H1 (cell line): ENCODE results near the gene PRDX3. TPM values are rescaled to one million over a fixed set of nuclear protein-coding genes. Genes with fewer than 3 reads are reported as not detected.

ENCODE experiments used
- CTCF ChIA-PET: fragments of 300-600 bp; sonication (Branson Sonifier 250); formaldehyde crosslinking; loops from one replicate; lab custom pipeline; 2021; ENCODE audit not compliant: partially characterized antibody; lab: Charles Lee
- POLR2A ChIA-PET: fragments of 300-600 bp; sonication (Branson Sonifier 250); formaldehyde crosslinking; loops from one replicate; lab custom pipeline; 2021; ENCODE audit warnings: inconsistent platforms; ENCODE audit not compliant: partially characterized antibody; lab: Charles Lee
- DNase-seq, 2 experiments: peaks; one replicate each; pipeline versions ENCODE4 v3.0.0 to v3.0.0-alpha.2; 2010 to 2022; ENCODE audit warnings: low spot score in 2 of 2, low read depth in 1 of 2, mixed read lengths in 1 of 2
- FAIRE-seq: peaks from 2 replicates; lab custom pipeline; 2011; peaks lifted over from hg19 to GRCh38; lab: Jason Lieb, UNC
- H2AFZ ChIP-seq: 2 replicates; pipeline ENCODE4 v1.8.1; 2012; ENCODE audit warnings: low read length, inconsistent platforms
- H2AK5ac ChIP-seq: 2 replicates; pipeline ENCODE4 v1.6.1; 2013; ENCODE audit warnings: low read depth, low read length
- H2BK120ac ChIP-seq: replicated peaks from 2 replicates; pipeline ENCODE3; 2013; ENCODE audit warnings: low read depth, low read length, inconsistent platforms
- H2BK12ac ChIP-seq: 2 replicates; pipeline ENCODE4 v1.6.1; 2013; ENCODE audit warnings: low read depth, low read length
- H2BK15ac ChIP-seq: 2 replicates; pipeline ENCODE4 v1.6.1; 2013; ENCODE audit warnings: low read length
- H2BK20ac ChIP-seq: 2 replicates; pipeline ENCODE4 v1.6.1; 2013; ENCODE audit warnings: low read length
- H2BK5ac ChIP-seq: 2 replicates; pipeline ENCODE4 v1.6.1; 2013; ENCODE audit warnings: low read depth, low read length
- H3K14ac ChIP-seq: 2 replicates; pipeline ENCODE4 v1.6.1; 2013; ENCODE audit warnings: inconsistent platforms; ENCODE audit not compliant: insufficient read length
- H3K18ac ChIP-seq: 2 replicates; pipeline ENCODE4 v1.6.1; 2013; ENCODE audit warnings: low read length; ENCODE audit errors: extremely low read depth
- H3K23ac ChIP-seq: 2 replicates; pipeline ENCODE4 v1.6.1; 2013; ENCODE audit warnings: inconsistent platforms; ENCODE audit not compliant: insufficient read length
- H3K23me2 ChIP-seq: 2 replicates; pipeline ENCODE4 v1.6.1; 2013; ENCODE audit warnings: low read depth, low read length
- H3K27ac ChIP-seq: 2 replicates; pipeline ENCODE4 v1.6.1; 2011; ENCODE audit warnings: low read depth, low read length, inconsistent platforms
- H3K27me3 ChIP-seq, 4 experiments: replicated peaks in 1 of 4; 1 replicate in 1 of 4; 2 replicates in 3 of 4; pipeline versions ENCODE4 v1.6.1 to v1.8.1; 2011 to 2013; ENCODE audit warnings: low read length in 3 of 4, mild to moderate bottlenecking in 3 of 4, inconsistent platforms in 2 of 4, mixed read lengths in 2 of 4, moderate library complexity in 1 of 4; ENCODE audit not compliant: control insufficient read depth in 3 of 4, insufficient read depth in 3 of 4; ENCODE audit errors: extremely low read depth in 1 of 4
- H3K36me3 ChIP-seq, 4 experiments: 2 replicates each; pipeline versions ENCODE4 v1.6.1 to v1.8.1; 2011 to 2013; ENCODE audit warnings: mild to moderate bottlenecking in 4 of 4, low read length in 3 of 4, moderate library complexity in 2 of 4, control low read depth in 1 of 4, inconsistent platforms in 1 of 4; ENCODE audit not compliant: insufficient read depth in 4 of 4, control insufficient read depth in 2 of 4
- H3K4ac ChIP-seq: replicated peaks from 2 replicates; pipeline ENCODE3; 2013; ENCODE audit warnings: low read length, low read depth, mixed read lengths, inconsistent platforms; ENCODE audit not compliant: insufficient read length
- H3K4me1 ChIP-seq, 4 experiments: replicated peaks in 1 of 4; 1 replicate in 1 of 4; 2 replicates in 3 of 4; pipeline versions ENCODE4 v1.6.1 to v1.8.1; 2011 to 2013; ENCODE audit warnings: low read length in 3 of 4, inconsistent platforms in 2 of 4, mixed read lengths in 1 of 4; ENCODE audit not compliant: insufficient read depth in 4 of 4, control insufficient read depth in 3 of 4
- H3K4me2 ChIP-seq, 2 experiments: 2 replicates each; pipeline versions ENCODE4 v1.6.1 to v1.8.1; 2011 to 2013; ENCODE audit warnings: low read depth in 2 of 2, low read length in 2 of 2, control low read depth in 1 of 2, inconsistent platforms in 1 of 2, mild to moderate bottlenecking in 1 of 2; ENCODE audit not compliant: insufficient read depth in 1 of 2
- H3K4me3 ChIP-seq, 4 experiments: fragments of 200-600, 300-600 bp in 1 of 4; sonication (generic), shearing (Covaris generic), sonication (Bioruptor Twin) in 1 of 4; 2 replicates each; pipeline versions ENCODE4 v1.5.1 to v1.8.1; 2011 to 2016; ENCODE audit warnings: low read length in 4 of 4, low read depth in 3 of 4, control low read depth in 2 of 4, inconsistent platforms in 2 of 4, mild to moderate bottlenecking in 2 of 4, mixed read lengths in 1 of 4, moderate library complexity in 1 of 4; ENCODE audit not compliant: insufficient read depth in 2 of 4; ENCODE audit errors: extremely low read depth in 1 of 4
- H3K56ac ChIP-seq: replicated peaks from 2 replicates; pipeline ENCODE3; 2013; ENCODE audit warnings: low read depth, mild to moderate bottlenecking, mixed read lengths, low read length, inconsistent platforms; ENCODE audit not compliant: insufficient read length
- H3K79me1 ChIP-seq: 2 replicates; pipeline ENCODE4 v1.6.1; 2013; ENCODE audit warnings: low read depth, low read length, control low read depth
- H3K79me2 ChIP-seq, 2 experiments: 2 replicates each; pipeline versions ENCODE4 v1.6.1 to v1.8.1; 2012 to 2013; ENCODE audit warnings: low read length in 2 of 2, mild to moderate bottlenecking in 2 of 2, inconsistent platforms in 1 of 2; ENCODE audit not compliant: insufficient read depth in 2 of 2, control insufficient read depth in 1 of 2
- H3K9ac ChIP-seq, 4 experiments: replicated peaks in 1 of 4; 1 replicate in 1 of 4; 2 replicates in 3 of 4; pipeline versions ENCODE4 v1.6.1 to v1.8.1; 2011 to 2013; ENCODE audit warnings: low read depth in 3 of 4, low read length in 3 of 4, control low read depth in 2 of 4, mild to moderate bottlenecking in 2 of 4, moderate library complexity in 2 of 4, inconsistent platforms in 1 of 4; ENCODE audit errors: extremely low read depth in 1 of 4
- H3K9me3 ChIP-seq, 2 experiments: 2 replicates each; pipeline versions ENCODE4 v1.6.1 to v1.8.1; 2012 to 2013; ENCODE audit warnings: mild to moderate bottlenecking in 2 of 2, moderate library complexity in 2 of 2, control low read depth in 1 of 2, inconsistent platforms in 1 of 2, low read depth in 1 of 2, low read length in 1 of 2, mixed read lengths in 1 of 2; ENCODE audit not compliant: insufficient read depth in 2 of 2
- H4K20me1 ChIP-seq, 2 experiments: replicated peaks in 1 of 2; 2 replicates each; pipeline versions ENCODE3 to v1.8.1; 2011 to 2013; ENCODE audit warnings: inconsistent platforms in 2 of 2, low read length in 2 of 2, mild to moderate bottlenecking in 1 of 2; ENCODE audit not compliant: insufficient read depth in 2 of 2, control insufficient read depth in 1 of 2
- H4K5ac ChIP-seq: 2 replicates; pipeline ENCODE4 v1.6.1; 2013; ENCODE audit warnings: low read length, low read depth, mixed read lengths, inconsistent platforms; ENCODE audit not compliant: insufficient read length
- H4K8ac ChIP-seq: 2 replicates; pipeline ENCODE4 v1.8.0; 2013; ENCODE audit warnings: mild to moderate bottlenecking, moderate library complexity, low read length, inconsistent platforms; ENCODE audit not compliant: insufficient read depth; ENCODE audit errors: extremely low read depth
- H4K91ac ChIP-seq: replicated peaks from 2 replicates; pipeline ENCODE3; 2013; ENCODE audit warnings: low read length, mixed read lengths, inconsistent platforms; ENCODE audit not compliant: insufficient read length
- ASH2L ChIP-seq: fragments of 200-600, 300-600 bp; sonication (generic); IDR thresholded peaks from one replicate; pipeline ENCODE4 v1.7.1; 2017; ENCODE audit warnings: low read length
- GABPA ChIP-seq: IDR thresholded peaks from 2 replicates; pipeline ENCODE4 v1.6.1; 2011; ENCODE audit warnings: mild to moderate bottlenecking, low read length, moderate library complexity, borderline replicate concordance; ENCODE audit not compliant: insufficient read depth
- GTF2F1 ChIP-seq: IDR thresholded peaks from 2 replicates; pipeline ENCODE4 v1.6.1; 2012; ENCODE audit warnings: low read depth, low read length, improper control_type of control experiment, borderline replicate concordance
- HDAC2 ChIP-seq, 2 experiments: fragments of 300-600 bp in 1 of 2; sonication (generic) in 1 of 2; IDR thresholded peaks; 2 replicates each; pipeline ENCODE4 v1.6.1; 2011 to 2012; ENCODE audit warnings: low read depth in 2 of 2, low read length in 2 of 2, mild to moderate bottlenecking in 2 of 2, moderate library complexity in 2 of 2, borderline replicate concordance in 1 of 2, inconsistent platforms in 1 of 2
- MAFK ChIP-seq: IDR thresholded peaks from 2 replicates; pipeline ENCODE4 v1.6.1; 2012; ENCODE audit warnings: low read depth, mild to moderate bottlenecking, improper control_type of control experiment, low read length
- SUZ12 ChIP-seq: fragments of 200-600 bp; sonication (generic); IDR thresholded peaks from 2 replicates; pipeline ENCODE4 v1.6.1; 2012; ENCODE audit warnings: mild to moderate bottlenecking, inconsistent platforms, low read length, moderate library complexity, mixed read lengths
- TAF1 ChIP-seq: IDR thresholded peaks from 2 replicates; pipeline ENCODE4 v1.6.1; 2011; ENCODE audit warnings: mild to moderate bottlenecking, low read depth, low read length
- TCF12 ChIP-seq: IDR thresholded peaks from 2 replicates; pipeline ENCODE4 v1.6.1; 2011; ENCODE audit warnings: low read depth, mild to moderate bottlenecking, low read length
- YY1 ChIP-seq: IDR thresholded peaks from 2 replicates; pipeline ENCODE4 v1.6.1; 2011; ENCODE audit warnings: low read depth, mild to moderate bottlenecking, low read length
- WGBS, 2 experiments: shearing (Covaris generic) in 1 of 2; methylation state at CpG; one replicate each; pipeline versions ENCODE4 v1.1.6 to v1.1.7; 2013 to 2015; ENCODE audit warnings: low lambda C conversion rate in 2 of 2, mixed read lengths in 2 of 2, inconsistent platforms in 1 of 2, low coverage in 1 of 2, missing lambda C conversion rate in 1 of 2; ENCODE audit not compliant: insufficient replicate concordance in 2 of 2, insufficient coverage in 1 of 2, insufficient read length in 1 of 2; ENCODE audit errors: extremely low coverage in 1 of 2, missing lambda C conversion rate in 1 of 2; 5-methylcytosine and 5-hydroxymethylcytosine counted together
- polyA plus RNA-seq, 7 experiments: library from polyadenylated mRNA; depleted of rRNA in 3 of 7; stranded (reverse) in 5 of 7; unstranded in 2 of 7; fragments of >200 nt in 5 of 7; fragments of 200-250 nt in 2 of 7; gene quantifications; 1 replicate in 5 of 7; 2 replicates in 1 of 7; 4 replicates in 1 of 7; pipeline versions ENCODE4 v1.2.1 to v1.2.3, GENCODE V29; 2011 to 2013; ENCODE audit warnings: missing spikeins in 2 of 7, mixed read lengths in 2 of 7
- total RNA-seq: library from RNA; stranded (reverse); fragmentation: NEBNext Ultra II Directional; extraction: Animal tissue kit (Norgen Biotek cat#: 25700); gene quantifications from 2 replicates; pipeline ENCODE4 v1.2.1, GENCODE V29; 2021

The PRDX3 gene
- total and polyA plus RNA-seq, 2 of the 8 experiments (the other 6 are each of a cell fraction or from before 2014, with no cell fraction given) = 201 to 208 TPM

DNA sequence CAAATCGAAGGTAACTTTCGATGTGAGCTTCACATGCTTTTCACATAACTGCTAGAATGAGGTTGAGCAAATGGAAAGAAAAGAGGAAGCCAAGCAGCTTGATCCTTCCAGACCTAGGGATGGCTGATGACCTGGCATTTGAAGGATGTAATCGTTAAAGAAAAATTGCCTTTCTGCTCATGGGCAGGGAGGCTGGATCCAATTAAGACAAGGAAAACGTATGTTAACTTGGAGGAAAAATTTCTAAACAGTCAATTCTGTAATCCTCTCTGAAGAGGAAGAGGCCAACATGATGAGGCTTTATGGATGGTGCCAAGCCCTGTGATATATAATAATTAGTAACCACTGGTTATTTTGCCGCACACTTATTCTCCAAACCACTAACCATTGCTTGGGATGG, 41.3 kb upstream of the PRDX3 start:
- Histone ChIP-seq H2BK12ac (no peak overlapping the region), H2BK20ac (no peak overlapping the region), H2BK15ac (no peak overlapping the region), H3K4me1 (peaks cover 2 to 24% (median 11%) of the 10 kb centered on the region in 4 experiments; a peak in 6 of 7 replicates), H4K5ac (no peak overlapping the region), H4K8ac (no peak overlapping the region), H3K23ac (no peak overlapping the region), H3K18ac (no peak overlapping the region), H3K4ac (no peak overlapping the region), H3K56ac (no peak overlapping the region), H3K9ac (no peak overlapping the region), H3K36me3 (no peaks in the 10 kb centered on the region), H3K79me2 (no peaks in the 10 kb centered on the region), H2AFZ (no peak overlapping the region), H3K27me3 (peaks cover 0 to 2% (median 0%) of the 10 kb centered on the region in 4 experiments; a peak in 1 of 7 replicates), H4K91ac (no peak overlapping the region), H2BK5ac (no peak overlapping the region), H3K27ac (no peak overlapping the region), H3K23me2 (no peaks in the 10 kb centered on the region), H3K9me3 (no peaks in the 10 kb centered on the region), H3K14ac (no peak overlapping the region), H3K4me2 (no peak overlapping the region), H3K4me3 (no peak overlapping the region), H2AK5ac (no peak overlapping the region), H3K79me1 (no peaks in the 10 kb centered on the region), H4K20me1 (no peaks in the 10 kb centered on the region), H2BK120ac (no peak overlapping the region)
- TF ChIP-seq ASH2L (no peak), GABPA (no peak), GTF2F1 (no peak), SUZ12 (no peak), HDAC2 (IDR thresholded peaks at IDR 0.05; ENCODE audit: borderline replicate concordance in 1 of 2, low read depth in 2 of 2, low read length in 2 of 2) (no peak), YY1 (no peak), MAFK (no peak), TAF1 (no peak), TCF12 (no peak)
- FAIRE-seq (no peak), DNase-seq (no peak)
- ChIA-PET CTCF (interaction anchor here (1.2 to 4.3 kb wide), 4 partner anchors 8 to 15 kb away, joined by 3 to 19 read pairs (median 6); partner anchors contain the start of gene GRK5), POLR2A (no interaction called here)
- 85% methylated on average over 5 of the region's 5 CpGs; no CpG with 5 or more reads in 1 of the 2 experiments for WGBS, 2 experiments
